Measurements from ENCODE around the gene CCDC57.
"Not testable (repeated sequence)": the region's sequence is repeated elsewhere in the genome, so short reads cannot be mapped to it uniquely, and the experiment has no call there.

Gene CCDC57

GRCh38 chr17:82199496-82199895 is 13.1 kb downstream of the CCDC57 start:
- no peak for DNase-seq

GRCh38 chr17:82198092-82198491 is 14.6 kb downstream of the CCDC57 start:
- no peak for DNase-seq

- DNase-seq = no peak
These were observed 16.7 kb downstream of the CCDC57 start for GRCh38 chr17:82195675-82196672.

- DNase-seq = no peak
These were observed 17.9 kb downstream of the CCDC57 start for GRCh38 chr17:82194765-82195164.

- DNase-seq = no peak
These were observed 19.0 kb downstream of the CCDC57 start for GRCh38 chr17:82193520-82194220.

GRCh38 chr17:82193050-82193449 is 19.6 kb downstream of the CCDC57 start:
- DNase-seq = not testable (repeated sequence)

- DNase-seq = no peak
These were observed 24.4 kb downstream of the CCDC57 start for GRCh38 chr17:82188001-82188961.

- DNase-seq = no peak
These were observed 25.1 kb downstream of the CCDC57 start for GRCh38 chr17:82187500-82187899.

GRCh38 chr17:82186221-82186620 is 26.4 kb downstream of the CCDC57 start:
- no peak for DNase-seq

GRCh38 chr17:82184761-82185160 is 27.9 kb downstream of the CCDC57 start:
- no peak for DNase-seq

- no peak for DNase-seq
These were observed 31.7 kb downstream of the CCDC57 start for GRCh38 chr17:82180776-82181528.

GRCh38 chr17:82179946-82180475 is 32.6 kb downstream of the CCDC57 start:
- no peak for DNase-seq

GRCh38 chr17:82179412-82179811 is 33.2 kb downstream of the CCDC57 start:
- no peak for DNase-seq

GRCh38 chr17:82178499-82179261 is 34.0 kb downstream of the CCDC57 start:
- no peak for DNase-seq

GRCh38 chr17:82177761-82178498 is 34.7 kb downstream of the CCDC57 start:
- DNase-seq = no peak

GRCh38 chr17:82177276-82177675 is 35.4 kb downstream of the CCDC57 start:
- no peak for DNase-seq

- DNase-seq = no peak
These were observed 36.7 kb downstream of the CCDC57 start for GRCh38 chr17:82175951-82176350.

- DNase-seq = no peak
These were observed 37.4 kb downstream of the CCDC57 start for GRCh38 chr17:82175201-82175600.

GRCh38 chr17:82174042-82174857 is 38.4 kb downstream of the CCDC57 start:
- DNase-seq = not testable (repeated sequence)

All from activated CD8-positive, alpha-beta memory T cell treated with anti-CD3 and anti-CD28 coated beads, Interleukin-2, amount 50 U/mL, for 4 hours (primary cell).